Measurements from ENCODE around the gene SERPINI2.
"Not testable (repeated sequence)": the region's sequence is repeated elsewhere in the genome, so short reads cannot be mapped to it uniquely, and the experiment has no call there.

Gene SERPINI2

DNA sequence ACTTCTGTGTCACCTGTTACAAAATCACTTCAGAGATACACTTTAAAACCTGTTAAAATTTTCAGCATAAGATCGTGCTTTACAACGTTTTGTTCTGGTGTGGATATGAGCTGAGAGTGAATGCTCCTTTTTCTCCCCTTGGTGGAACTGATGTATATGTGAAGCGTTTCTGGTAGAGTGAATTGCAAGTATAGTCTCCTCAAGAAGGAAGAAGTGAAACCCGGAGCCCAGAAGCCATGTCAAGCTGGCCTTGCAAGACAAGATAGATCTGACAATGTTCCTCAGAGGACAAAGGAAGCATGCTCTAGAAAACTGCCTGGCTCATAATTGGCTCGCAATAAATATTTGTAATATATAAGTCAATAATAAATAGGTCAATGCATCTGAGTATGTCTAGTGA, 23.6 kb downstream of the SERPINI2 start:
- DNase-seq (ENCODE audit: low read depth), result no peak

DNA sequence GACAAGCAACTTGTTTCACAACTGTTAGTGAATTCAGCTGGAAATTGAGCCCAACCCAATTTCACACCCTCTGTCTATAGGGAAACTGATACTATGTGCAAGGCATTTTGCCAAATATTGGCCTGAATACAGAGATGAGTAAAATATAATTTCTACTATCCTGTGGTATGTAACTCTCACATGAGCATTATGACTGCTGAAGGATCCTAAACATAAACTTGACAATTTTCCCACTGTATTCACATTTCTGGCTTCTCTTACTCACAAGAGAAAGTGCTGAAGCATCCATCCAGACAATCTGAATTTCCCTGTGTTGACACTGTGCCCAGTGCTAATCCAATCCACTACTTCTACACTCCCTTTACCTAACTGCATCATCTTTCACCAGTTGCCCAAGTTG, 28.4 kb downstream of the SERPINI2 start:
- DNase-seq (ENCODE audit: low read depth), result no peak

DNA sequence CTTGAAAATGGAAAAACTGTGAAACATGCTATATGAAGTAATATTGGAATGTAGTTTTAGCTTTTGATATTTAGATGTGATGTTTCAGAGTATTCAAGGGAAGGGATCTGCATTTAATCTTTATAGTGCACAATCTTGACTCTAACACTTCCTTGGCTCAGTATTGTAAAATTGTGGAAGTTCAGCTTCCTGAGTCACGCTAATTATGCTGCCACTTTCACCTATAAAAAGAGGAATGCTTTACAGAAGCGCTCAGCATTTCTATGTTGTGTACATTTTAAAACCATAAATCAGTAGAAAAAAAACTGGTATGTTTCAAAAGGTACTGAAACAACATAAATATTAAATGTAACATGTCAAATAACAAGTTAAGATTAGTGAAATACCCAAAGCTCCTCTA, 32.6 kb downstream of the SERPINI2 start:
- DNase-seq (ENCODE audit: low read depth), result no peak

DNA sequence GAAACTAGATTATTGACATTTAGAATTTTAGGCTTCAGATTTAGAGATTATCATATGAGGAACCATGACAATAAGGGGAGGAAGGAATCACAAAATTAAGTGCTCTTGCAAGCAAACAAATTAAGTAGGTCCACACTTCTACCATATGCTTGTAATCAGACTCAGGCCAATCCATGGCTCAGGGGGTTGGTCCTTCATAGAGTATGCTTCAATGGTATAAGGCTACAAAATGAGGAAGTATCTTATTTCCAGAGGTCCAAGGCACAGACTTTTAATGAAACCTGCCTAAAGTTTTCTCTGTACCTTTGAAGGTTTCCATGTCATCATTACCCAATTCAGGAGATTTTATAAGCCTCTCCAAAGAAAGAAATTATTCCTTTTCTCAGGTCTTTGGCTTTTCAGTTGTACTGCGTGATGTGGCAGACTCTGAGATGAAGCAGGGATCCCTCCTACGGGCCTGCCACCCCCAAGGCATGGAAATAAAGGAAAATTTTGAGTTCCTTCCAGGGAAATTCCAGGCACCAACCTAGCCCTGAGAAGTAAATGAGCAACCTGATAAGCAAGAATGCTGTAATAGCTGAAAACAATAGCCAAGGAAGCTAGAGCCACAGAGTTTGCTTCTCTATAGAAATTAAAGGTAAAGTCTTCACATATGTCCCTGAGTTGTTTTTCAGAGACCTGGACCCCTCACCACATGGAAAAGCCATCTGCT, 36.3 kb downstream of the SERPINI2 start:
- DNase-seq (ENCODE audit: low read depth), result no peak

DNA sequence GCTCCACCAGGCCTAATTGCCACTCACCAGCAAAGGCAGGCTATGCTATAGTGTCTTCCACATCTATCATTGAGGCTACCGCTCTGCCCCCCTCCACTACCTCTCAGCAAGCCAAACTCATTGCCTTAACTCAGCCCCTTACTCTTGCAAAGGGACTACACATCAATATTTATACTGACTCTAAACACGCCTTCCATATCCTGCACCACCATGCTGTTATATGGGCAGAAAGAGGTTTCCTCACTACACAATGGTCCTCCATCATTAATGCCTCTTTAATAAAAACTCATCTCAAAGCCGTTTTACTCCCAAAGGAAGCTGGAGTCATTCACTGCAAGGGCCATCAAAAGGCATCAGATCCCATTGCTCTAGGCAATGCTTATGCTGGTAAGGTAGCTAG, 46.9 kb downstream of the SERPINI2 start:
- not testable (repeated sequence) for DNase-seq (ENCODE audit: low read depth)

DNA sequence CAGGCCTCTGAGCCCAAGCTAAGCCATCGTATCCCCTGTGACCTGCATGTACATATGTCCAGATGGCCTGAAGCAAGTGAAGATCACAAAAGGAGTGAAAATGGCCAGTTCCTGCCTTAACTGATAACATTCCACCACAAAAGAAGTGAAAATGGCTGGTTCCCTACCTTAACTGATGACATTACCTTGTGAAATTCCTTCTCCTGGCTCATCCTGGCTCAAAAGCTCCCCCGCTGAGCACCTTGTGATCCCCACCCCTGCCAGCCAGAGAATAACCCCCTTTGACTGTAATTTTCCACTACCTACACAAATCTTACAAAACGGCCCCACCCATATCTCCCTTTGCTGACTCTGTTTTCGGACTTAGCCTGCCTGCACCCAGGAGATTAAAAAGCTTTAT, 51.4 kb downstream of the SERPINI2 start:
- not testable (repeated sequence) for DNase-seq (ENCODE audit: low read depth)

DNA sequence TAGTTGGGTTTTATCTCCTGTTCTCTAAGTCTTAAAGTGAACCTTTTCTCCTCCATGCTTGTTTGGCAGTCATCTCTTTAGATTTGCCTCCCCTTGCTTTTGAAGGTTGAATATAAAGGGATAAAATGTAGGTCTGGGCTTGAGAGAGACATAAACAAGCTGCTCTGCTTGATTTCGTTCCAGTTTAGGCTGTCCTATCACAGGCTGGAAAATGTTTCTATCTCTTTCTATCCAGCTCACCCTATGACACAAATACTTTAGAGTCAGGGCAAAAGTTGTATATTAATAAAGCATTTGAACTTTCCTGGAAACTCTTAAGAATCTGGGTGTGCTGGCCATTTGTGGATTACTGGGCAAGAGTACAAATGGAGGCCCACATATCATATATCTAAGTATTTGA, 64.2 kb downstream of the SERPINI2 start:
- DNase-seq (ENCODE audit: low read depth), result no peak

DNA sequence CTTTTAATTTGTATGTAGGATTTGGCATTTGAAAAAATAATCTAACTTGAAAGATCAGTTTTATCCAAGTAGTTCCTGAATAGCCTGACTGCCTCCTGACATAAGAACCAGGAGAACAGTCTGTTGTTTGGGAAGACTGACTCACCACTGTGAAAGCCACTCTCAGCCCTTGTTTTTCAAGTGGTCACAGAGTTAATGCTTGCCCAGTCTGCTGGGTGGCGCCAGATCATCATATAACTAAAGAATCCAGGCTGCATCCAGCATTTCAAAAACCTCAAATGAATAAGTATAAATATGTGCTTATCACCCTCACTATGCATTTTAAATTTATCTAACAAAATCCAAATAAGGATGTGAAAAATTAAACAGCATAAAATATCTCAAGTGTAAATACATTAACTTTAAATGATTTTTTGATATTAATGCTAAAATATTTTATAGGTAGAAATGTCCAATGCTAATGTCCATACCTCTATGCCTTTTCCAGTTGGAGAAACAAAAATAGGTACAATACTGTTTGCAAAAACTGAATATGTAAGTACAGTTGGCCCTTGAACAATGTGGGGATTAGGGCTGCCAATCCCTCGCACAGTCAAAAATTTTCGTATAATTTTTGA, 66.9 kb downstream of the SERPINI2 start:
- peak; percentile 43 for DNase-seq (ENCODE audit: low read depth)

DNA sequence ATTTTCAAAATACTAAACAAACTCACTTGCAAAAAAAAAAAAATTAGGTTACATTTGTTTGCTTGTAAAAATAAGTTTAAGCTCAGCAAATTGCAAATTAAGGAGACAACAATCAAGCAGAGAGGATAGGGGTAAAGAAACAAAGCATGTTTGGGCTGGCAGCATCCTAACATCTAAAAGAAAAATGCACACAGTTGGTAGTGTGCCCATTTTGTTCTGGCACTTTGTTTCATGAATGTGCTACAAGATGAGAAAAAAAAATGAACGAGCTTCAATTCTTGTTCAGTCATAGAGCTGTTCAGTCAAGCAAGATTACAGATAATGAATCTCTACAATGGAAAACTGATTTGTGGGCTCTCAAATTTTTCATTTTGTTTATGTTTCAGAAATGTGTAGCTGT, 76.0 kb downstream of the SERPINI2 start:
- no peak for DNase-seq (ENCODE audit: low read depth)

DNA sequence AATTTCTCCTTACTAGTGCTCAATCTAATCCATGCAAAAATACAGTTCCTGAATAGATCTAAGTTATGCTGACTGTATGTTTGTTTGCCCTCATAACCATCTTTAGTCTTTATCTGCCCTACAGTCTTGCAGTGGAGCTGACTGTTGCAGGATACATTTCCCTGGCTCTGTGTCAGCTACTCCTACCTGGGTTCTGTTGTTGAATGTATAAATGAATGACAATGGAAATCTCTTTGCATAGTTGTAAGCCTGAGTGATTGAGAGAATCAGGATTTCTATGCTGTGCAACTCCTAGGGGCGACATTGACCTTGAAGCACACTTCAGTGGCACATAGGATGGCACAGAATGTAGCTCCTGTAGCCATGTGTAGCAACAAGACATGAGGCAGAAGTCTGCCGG, 77.8 kb downstream of the SERPINI2 start:
- DNase-seq (ENCODE audit: low read depth), result no peak

DNA sequence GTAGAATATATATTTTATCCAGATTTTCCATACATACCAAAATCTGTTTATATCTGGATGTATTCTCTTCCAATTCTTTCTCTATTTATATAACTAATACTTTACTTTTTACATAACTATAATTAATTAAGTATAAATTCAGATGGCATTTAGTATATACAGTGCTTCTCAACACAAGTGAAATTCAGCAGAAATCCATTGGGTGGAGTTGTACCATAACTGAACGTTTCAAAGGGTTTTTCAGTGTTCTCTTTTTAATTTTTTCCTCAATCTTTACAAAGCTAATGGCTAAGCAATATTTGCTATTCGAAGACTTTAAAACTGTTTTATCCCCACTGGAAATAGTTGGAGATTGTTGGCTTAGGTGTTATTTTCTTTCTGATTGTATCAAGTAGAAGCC, 79.8 kb downstream of the SERPINI2 start:
- DNase-seq (ENCODE audit: low read depth), result no peak
